T-helper 17 cell (primary cell): ENCODE data around the gene CACNA1E. TPM values are rescaled to one million over a fixed set of nuclear protein-coding genes. Genes with fewer than 3 reads are reported as not detected.
"Not testable (repeated sequence)": the region's sequence is repeated elsewhere in the genome, so short reads cannot be mapped to it uniquely, and the experiment has no call there.

Experiments used
- ATAC-seq: fragments of 150-1000 bp; cut with Tn5 transposase; 2 replicates; pipeline ENCODE4 v1.10.0; 2021; ENCODE audit warnings: mild to moderate bottlenecking, moderate library complexity
- DNase-seq, 3 donors: peaks; one replicate each; pipeline versions ENCODE4 v3.0.0 to v3.0.0-alpha.2; 2020 to 2021
- H3K9me3 ChIP-seq: one replicate; pipeline ENCODE4 v1.7.0; 2013; ENCODE audit warnings: low read length, mild to moderate bottlenecking; ENCODE audit not compliant: control insufficient read depth, poor library complexity, severe bottlenecking
- H3K27ac Mint-ChIP-seq: one replicate; pipeline ENCODE4 v1.8.0; 2022; ENCODE audit warnings: mild to moderate bottlenecking, moderate library complexity, mixed read lengths
- H3K27me3 Mint-ChIP-seq: one replicate; pipeline ENCODE4 v1.8.0; 2022; ENCODE audit warnings: mixed read lengths
- H3K36me3 Mint-ChIP-seq: one replicate; pipeline ENCODE4 v1.8.0; 2022; ENCODE audit warnings: low read depth, mixed read lengths
- H3K4me1 Mint-ChIP-seq: one replicate; pipeline ENCODE4 v1.8.0; 2022; ENCODE audit warnings: mild to moderate bottlenecking, mixed read lengths
- H3K4me3 Mint-ChIP-seq: one replicate; pipeline ENCODE4 v1.8.0; 2022; ENCODE audit warnings: mild to moderate bottlenecking, moderate library complexity, mixed read lengths
- total RNA-seq, 4 donors: library from RNA in 2 of 4; stranded (reverse) in 2 of 4; gene quantifications; one replicate each; pipeline ENCODE4 v1.2.3 and lab custom pipeline; 2022 to 2026

Gene CACNA1E
- total RNA-seq, 2 donors from 2014 or later, result not detected

- no peak for ATAC-seq
- Mint-ChIP-seq H3K4me1 (peaks cover 6% of the 10 kb centered on the region), H3K36me3 (peaks cover 2% of the 10 kb centered on the region), H3K27ac (peak overlapping the region; percentile 45), H3K4me3 (no peak overlapping the region), H3K27me3 (peaks cover 78% of the 10 kb centered on the region)
- H3K9me3 ChIP-seq, result no peaks in the 10 kb centered on the region
- no peak for DNase-seq
Observed at GRCh38 chr1:181513786-181514297, 30.5 kb downstream of the CACNA1E start.

- Mint-ChIP-seq H3K27me3 (peaks cover 75% of the 10 kb centered on the region), H3K4me3 (no peak overlapping the region), H3K36me3 (peaks cover 4% of the 10 kb centered on the region), H3K4me1 (peaks cover 6% of the 10 kb centered on the region), H3K27ac (peak overlapping the region; percentile 45)
- no peak for DNase-seq
- no peaks in the 10 kb centered on the region for H3K9me3 ChIP-seq
- no peak for ATAC-seq
Observed at GRCh38 chr1:181514298-181515290, 31.3 kb downstream of the CACNA1E start.

- Mint-ChIP-seq H3K36me3 (peaks cover 4% of the 10 kb centered on the region), H3K4me3 (no peak overlapping the region), H3K4me1 (peaks cover 5% of the 10 kb centered on the region), H3K27ac (no peak overlapping the region), H3K27me3 (peaks cover 61% of the 10 kb centered on the region)
- ATAC-seq, result no peak
- no peaks in the 10 kb centered on the region for H3K9me3 ChIP-seq
- no peak for DNase-seq
Observed at GRCh38 chr1:181516706-181517105, 33.4 kb downstream of the CACNA1E start.

- no peak for ATAC-seq
- H3K27ac Mint-ChIP-seq, result peak overlapping the region; percentile 62
- no peaks in the 10 kb centered on the region for H3K9me3 ChIP-seq
- no peak overlapping the region for H3K4me3 Mint-ChIP-seq
- H3K36me3 Mint-ChIP-seq, result peaks cover 4% of the 10 kb centered on the region
- no peak for DNase-seq
- peaks cover 7% of the 10 kb centered on the region for H3K4me1 Mint-ChIP-seq
- H3K27me3 Mint-ChIP-seq, result peaks cover 56% of the 10 kb centered on the region
Observed at GRCh38 chr1:181517181-181517875, 34.0 kb downstream of the CACNA1E start.

GRCh38 chr1:181518152-181518551 is 34.8 kb downstream of the CACNA1E start:
- peaks cover 4% of the 10 kb centered on the region for H3K36me3 Mint-ChIP-seq
- peak overlapping the region; percentile 62 for H3K27ac Mint-ChIP-seq
- ATAC-seq (no peak), DNase-seq (no peak)
- peaks cover 10% of the 10 kb centered on the region for H3K4me1 Mint-ChIP-seq
- H3K27me3 Mint-ChIP-seq, result peaks cover 54% of the 10 kb centered on the region
- H3K4me3 Mint-ChIP-seq, result no peak overlapping the region
- no peaks in the 10 kb centered on the region for H3K9me3 ChIP-seq

- H3K27ac Mint-ChIP-seq, result no peak overlapping the region
- H3K36me3 Mint-ChIP-seq, result peaks cover 2% of the 10 kb centered on the region
- DNase-seq, result no peak
- no peaks in the 10 kb centered on the region for H3K9me3 ChIP-seq
- peaks cover 18% of the 10 kb centered on the region for H3K27me3 Mint-ChIP-seq
- H3K4me1 Mint-ChIP-seq, result peaks cover 8% of the 10 kb centered on the region
- no peak overlapping the region for H3K4me3 Mint-ChIP-seq
- ATAC-seq, result no peak
Observed at GRCh38 chr1:181522864-181523263, 39.5 kb downstream of the CACNA1E start.

- Mint-ChIP-seq H3K27me3 (peaks cover 4% of the 10 kb centered on the region), H3K27ac (no peak overlapping the region), H3K36me3 (peaks cover 2% of the 10 kb centered on the region), H3K4me1 (peaks cover 6% of the 10 kb centered on the region), H3K4me3 (no peak overlapping the region)
- DNase-seq (no peak), ATAC-seq (no peak)
- no peaks in the 10 kb centered on the region for H3K9me3 ChIP-seq
Observed at GRCh38 chr1:181525104-181525721, 41.9 kb downstream of the CACNA1E start.

- not testable (repeated sequence) for H3K4me3 Mint-ChIP-seq, H3K27ac Mint-ChIP-seq, H3K4me1 Mint-ChIP-seq, DNase-seq, H3K9me3 ChIP-seq, H3K36me3 Mint-ChIP-seq, ATAC-seq
- H3K27me3 Mint-ChIP-seq, result peaks cover 10% of the 10 kb centered on the region
Observed at GRCh38 chr1:181528241-181528640, 44.9 kb downstream of the CACNA1E start.

GRCh38 chr1:181531441-181531840 is 48.1 kb downstream of the CACNA1E start:
- no peak for DNase-seq
- no peak for ATAC-seq
- Mint-ChIP-seq H3K4me1 (no peaks in the 10 kb centered on the region), H3K27ac (no peak overlapping the region), H3K4me3 (no peak overlapping the region), H3K36me3 (peaks cover 2% of the 10 kb centered on the region), H3K27me3 (peaks cover 15% of the 10 kb centered on the region)
- no peaks in the 10 kb centered on the region for H3K9me3 ChIP-seq

GRCh38 chr1:181531951-181532600 is 48.8 kb downstream of the CACNA1E start:
- ATAC-seq, result no peak
- H3K9me3 ChIP-seq, result no peaks in the 10 kb centered on the region
- Mint-ChIP-seq H3K4me1 (no peaks in the 10 kb centered on the region), H3K27ac (no peak overlapping the region), H3K27me3 (peaks cover 21% of the 10 kb centered on the region), H3K4me3 (no peak overlapping the region), H3K36me3 (peaks cover 2% of the 10 kb centered on the region)
- DNase-seq, result no peak

- Mint-ChIP-seq H3K27ac (no peak overlapping the region), H3K27me3 (peaks cover 53% of the 10 kb centered on the region), H3K4me3 (no peak overlapping the region), H3K36me3 (no peaks in the 10 kb centered on the region), H3K4me1 (no peaks in the 10 kb centered on the region)
- DNase-seq (no peak), ATAC-seq (no peak)
- peaks cover 5% of the 10 kb centered on the region for H3K9me3 ChIP-seq
Observed at GRCh38 chr1:181538836-181539235, 55.5 kb downstream of the CACNA1E start.

- ATAC-seq (no peak), DNase-seq (no peak)
- no peak overlapping the region for H3K4me3 Mint-ChIP-seq
- H3K27ac Mint-ChIP-seq, result no peak overlapping the region
- no peaks in the 10 kb centered on the region for H3K4me1 Mint-ChIP-seq
- peaks cover 74% of the 10 kb centered on the region for H3K27me3 Mint-ChIP-seq
- H3K9me3 ChIP-seq, result peaks cover 5% of the 10 kb centered on the region
- no peaks in the 10 kb centered on the region for H3K36me3 Mint-ChIP-seq
Observed at GRCh38 chr1:181541458-181541857, 58.1 kb downstream of the CACNA1E start.
